ENCODE data around the gene BTG3.

Gene BTG3, protein sequence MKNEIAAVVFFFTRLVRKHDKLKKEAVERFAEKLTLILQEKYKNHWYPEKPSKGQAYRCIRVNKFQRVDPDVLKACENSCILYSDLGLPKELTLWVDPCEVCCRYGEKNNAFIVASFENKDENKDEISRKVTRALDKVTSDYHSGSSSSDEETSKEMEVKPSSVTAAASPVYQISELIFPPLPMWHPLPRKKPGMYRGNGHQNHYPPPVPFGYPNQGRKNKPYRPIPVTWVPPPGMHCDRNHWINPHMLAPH

DNA sequence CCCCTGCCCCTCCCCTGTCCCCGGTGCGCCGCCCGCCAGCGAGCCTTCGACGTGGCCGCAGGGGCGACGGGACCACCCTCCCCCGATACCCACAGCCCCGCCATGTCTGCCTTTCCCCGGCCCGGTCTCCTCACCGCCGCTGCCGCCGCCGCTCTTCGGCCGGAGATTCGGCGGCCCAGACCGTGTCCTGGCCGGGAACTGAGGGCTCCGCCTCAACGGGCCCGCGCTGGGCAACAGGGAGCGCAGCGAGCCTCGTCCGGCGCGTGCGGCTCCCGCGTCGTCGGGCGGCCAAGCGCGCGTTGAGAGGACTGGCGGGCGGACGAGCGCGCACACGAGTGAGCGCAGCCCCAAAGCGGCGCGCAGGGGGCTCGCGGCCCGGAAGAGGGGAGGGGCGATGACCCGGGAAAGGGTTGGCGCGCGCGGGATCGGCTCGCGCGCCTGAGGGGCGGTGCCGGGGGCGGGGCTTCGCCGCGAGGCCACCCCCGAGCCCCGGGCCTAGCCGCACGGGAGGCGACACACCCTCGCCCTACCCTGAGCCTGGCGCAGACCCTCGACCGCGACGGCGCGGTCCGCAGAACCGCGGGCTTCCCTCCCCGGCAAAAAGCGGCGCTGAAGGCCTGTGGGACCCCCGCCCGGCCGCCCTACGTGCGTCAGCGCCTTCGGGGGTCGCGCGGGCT, at the start of gene BTG3:
TSS of gene BTG3 (minus strand) at position 337 of the 677 bp plus-strand sequence. CDS start 3,757 bp downstream, outside the sequence.
- DNase-seq: peak; percentile 73

DNA sequence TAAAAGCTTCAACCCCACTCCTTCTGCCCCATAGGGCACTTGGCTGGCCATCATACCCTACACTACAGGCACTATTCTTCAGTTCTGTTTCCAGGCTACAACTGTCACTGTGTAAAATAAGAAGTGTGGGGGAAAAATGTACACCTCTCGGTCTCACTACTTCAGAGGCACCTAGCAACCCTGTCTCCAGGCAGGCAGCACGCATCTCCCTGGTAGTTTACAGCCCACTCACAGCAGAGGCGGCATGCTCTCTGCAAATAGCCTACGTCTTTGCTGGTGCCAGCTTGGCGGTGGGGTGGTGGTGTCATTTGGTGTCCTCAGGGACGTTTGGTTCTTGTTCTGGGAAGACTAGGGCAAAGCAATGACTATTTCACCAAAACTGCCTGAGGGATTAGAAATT, 48.2 kb upstream of the BTG3 start:
- DNase-seq: no peak

DNA sequence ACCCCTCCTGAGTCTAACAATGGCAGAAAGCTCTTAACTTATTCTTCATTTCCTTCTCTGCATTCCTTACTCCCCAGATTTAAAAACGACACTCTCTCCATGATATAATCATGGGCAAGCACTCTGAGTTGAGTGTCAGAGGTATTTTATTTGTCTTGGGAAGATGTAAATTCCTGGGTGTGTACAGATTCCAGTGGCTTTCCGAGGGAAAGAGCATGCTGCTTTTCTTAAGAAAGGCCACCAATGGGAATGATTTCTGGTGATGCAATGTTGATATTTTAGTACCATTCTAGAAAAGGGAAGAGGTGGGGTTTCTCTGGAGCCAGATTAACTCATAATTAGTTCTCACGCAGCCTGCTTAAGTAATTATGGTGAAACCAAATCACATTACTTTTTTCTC, 47.8 kb upstream of the BTG3 start:
- DNase-seq: no peak

DNA sequence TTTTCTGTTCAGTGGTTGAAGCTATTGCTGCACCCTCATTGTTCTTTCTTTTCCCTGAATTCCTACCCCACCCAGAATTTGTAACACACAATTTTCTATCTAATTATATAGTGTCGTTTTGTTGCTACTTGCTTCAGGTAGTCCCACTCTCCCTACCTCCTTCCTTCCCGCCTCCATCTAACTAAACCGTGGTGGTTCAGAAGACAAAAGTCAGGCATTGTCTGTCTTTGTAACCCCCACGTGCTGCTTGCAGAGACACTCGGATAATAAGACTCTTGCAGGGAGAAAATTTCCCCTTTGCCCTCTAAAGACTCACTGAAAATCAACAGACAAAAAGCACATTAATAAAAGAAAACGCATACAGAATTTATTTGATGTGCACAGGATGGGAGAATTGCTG, 46.2 kb upstream of the BTG3 start:
- DNase-seq: no peak

DNA sequence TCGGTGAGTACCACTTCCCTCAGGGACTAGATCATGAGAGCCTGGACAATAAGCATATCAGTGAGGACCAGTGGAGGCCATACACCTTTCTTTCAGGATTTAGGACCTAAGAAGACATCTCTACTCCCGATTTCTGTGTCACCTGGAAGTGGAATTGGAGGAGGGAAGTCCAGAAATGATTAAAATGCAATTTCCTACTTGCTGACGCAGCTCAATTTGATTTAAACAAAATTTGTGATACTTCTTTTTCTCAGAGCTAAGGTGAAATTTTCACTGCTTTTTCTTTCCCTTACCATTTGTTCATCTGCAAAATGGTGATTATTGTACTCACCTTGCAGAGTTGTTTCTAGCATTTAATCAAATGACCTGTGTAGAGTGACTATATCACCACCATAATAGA, 38.8 kb upstream of the BTG3 start:
- DNase-seq: no peak

DNA sequence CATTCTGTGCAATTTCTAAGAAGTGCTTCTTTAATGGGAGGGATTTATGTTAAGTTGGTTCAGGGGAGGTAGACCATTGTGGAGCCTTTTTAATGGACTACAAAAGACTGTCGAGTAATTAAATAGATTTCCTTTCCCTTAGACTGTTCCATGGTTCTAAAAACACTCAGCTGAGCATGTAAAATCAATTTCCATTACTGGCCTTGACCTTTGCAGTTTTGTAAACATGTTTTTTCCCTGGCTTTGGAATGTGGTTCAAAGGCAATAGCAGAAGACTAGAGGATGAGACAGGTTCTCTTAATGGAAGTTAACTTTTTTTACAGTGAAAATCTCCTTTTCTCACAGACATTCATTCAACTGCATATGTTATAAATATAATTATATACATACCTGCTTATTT, 37.6 kb upstream of the BTG3 start:
- DNase-seq: no peak

DNA sequence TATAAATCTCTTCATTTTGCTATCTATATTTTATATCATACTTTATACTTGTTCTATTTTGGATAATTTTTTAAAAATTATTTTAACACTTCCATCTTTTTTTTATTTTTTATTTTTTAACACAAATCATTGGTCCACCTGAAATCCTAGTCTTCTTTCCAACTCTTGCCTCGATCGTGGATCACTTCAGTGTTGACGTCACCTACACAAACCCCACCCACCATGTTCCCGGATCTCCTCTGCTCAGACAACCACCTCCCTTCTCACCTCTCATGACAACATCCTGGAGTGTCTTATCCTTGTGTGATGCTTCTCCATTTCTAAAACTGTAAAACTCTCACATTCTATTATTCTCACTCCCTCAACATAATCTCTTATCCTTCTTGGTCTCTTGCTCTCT, 34.1 kb upstream of the BTG3 start:
- no peak for DNase-seq

DNA sequence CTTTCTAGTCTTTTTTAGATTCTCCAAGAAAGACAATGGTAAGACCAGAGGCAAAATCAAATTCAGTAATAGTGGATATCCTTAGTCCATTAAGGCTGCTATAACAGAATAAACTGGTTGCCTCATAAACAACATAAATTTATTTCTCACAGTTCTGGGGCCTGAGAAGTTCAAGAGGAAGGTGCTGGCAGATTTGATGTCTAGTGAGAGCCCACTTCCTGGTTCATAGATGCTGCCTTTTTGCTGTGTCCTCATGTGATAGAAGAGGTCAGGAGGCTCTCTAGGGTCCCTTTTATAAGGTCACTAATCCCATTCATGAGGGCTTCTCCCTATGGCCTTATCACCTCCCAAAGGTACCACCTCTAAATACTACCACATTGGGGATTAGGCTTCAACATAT, 31.5 kb upstream of the BTG3 start:
- DNase-seq: no peak

DNA sequence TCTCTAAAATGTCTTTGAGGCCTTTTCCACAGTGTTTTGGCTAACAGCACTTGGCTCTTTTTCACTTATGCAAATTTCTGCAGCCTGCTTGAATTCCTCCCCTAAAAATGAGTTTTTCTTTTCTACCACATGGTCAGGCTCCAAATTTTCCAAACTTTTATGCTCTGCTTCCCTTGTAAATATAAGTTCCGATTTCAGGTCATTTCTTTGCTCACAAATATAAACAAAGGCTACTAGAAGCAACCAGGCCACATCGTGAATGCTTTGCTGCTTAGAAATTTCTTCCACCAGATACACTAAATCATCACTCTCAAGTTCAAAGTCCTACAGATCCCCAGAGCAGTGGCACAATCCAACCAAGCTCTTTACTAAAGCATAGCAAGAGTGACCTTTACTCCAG, 28.1 kb upstream of the BTG3 start:
- no peak for DNase-seq

DNA sequence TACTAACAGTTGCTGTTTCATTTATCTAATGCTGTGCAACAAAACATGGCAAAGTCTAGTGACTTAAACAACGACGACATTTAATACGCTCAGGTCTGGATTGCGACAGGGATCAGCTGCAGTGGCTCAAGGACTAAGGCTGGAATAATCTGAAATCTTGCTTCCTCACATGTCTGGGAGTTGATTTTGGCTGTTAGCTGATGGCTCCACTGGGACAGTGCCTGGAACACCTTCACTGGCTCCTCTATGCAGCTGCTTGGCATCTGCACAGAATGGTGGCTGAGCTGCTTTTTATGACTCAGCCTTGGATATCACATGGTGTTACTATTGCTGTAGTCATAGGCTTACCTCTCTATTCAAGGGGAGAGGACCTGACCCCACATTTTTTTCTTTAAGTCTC, 24.0 kb upstream of the BTG3 start:
- DNase-seq: no peak

DNA sequence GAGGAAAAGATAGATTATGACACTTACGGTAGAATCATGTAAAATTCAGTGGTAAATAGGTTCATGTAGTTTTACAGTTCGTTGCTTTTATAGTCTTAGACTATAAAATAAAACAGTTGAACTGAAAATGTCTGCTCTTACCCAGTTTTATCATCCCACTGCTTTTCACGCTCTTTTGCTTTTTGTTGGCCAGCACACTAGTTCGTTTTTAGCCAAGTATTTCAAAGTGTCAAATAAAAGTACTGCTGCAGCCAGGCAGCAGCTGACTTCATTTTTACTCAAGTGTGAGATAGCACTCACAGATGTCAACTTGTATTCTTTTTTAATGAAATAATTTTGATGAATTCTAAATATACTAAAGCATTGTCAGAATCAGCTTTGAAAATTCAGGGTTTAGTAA, 18.5 kb upstream of the BTG3 start:
- no peak for DNase-seq

DNA sequence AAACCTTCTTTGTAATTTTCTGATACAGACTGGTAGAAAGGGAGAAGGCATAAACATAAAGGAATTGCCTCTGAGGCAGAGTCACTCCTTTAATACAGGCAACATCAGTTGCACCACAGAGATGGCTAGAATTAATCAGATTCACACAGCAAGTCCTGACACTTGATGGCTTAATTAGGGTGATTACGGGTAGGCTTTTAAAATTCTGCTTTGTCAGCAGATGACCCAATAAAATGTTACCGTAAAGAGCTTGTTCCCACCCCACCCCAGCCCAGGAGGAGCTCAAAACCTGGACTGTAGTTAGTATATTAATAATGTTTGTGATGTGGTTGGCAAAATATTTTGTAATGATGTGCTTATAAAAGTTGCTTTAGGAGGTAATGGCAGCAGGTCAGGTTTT, 9.3 kb upstream of the BTG3 start:
- DNase-seq: no peak

DNA sequence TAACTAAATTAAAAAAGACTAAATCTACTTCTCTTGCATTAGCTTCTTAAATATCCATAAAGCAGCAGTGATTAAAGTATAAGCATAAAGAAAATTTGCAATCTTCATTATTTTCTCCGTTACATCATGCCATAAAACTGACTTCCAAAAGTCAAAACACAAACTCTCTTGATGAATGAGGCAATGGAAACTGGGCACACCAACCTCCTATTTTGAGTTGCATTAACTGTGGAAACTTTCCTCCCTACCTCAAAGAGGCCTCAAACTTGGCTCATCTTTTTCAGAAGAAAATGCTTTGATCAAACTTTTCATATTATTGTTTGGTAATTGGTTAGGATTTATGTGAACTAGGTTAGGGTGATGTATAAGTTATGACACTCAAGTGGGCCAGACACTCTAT, 4.1 kb upstream of the BTG3 start:
- DNase-seq: no peak

DNA sequence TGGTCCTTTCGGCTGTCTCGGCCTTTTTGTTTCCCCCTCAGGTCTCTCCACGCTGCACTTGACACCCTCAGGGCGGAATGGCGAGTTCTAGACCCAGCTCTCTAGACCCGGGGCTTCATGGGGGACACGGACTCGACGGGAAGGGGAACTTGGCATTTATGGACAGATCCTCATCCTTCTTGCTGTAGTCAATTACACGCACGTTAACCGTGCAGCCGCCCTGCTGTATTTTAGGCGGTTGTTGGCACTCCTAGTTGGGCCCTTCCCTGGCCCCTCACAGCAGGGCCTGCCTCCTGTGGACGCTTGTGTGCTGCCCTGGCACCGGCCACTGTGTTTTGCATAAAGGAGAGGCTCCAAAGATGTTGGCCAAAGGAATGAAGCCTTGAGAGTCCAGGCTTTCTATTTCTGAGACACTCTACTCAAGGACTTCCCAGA, 558 bp upstream of the BTG3 start:
- no peak for DNase-seq

DNA sequence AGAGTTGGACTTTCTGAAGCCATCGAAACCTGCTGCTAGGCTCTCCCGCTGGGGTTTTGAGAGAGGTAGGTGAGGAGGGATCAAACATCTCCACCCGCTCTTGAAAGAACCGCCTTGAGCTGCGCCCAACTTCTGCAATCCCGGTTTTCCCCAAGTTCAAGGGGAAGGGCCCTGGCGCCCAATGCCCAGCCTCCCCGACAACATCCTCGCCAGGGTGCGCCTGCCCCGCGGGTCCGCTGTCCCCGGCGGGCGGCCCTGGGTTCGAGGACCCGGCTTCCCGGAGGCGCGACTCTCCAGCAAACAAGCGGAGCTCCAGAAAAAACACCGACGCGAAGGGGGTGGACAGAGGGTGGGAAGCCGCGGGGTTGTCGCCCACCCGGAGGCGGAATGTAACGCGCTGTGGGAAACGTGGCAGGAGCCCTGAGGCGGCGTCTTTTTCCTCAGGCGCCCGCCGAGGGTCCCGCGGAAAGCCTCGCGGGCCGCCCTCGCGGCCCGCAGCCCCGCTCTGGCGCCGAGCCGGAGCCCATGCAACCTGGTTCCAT, 607 bp downstream of the BTG3 start:
- peak; percentile 48 for DNase-seq

DNA sequence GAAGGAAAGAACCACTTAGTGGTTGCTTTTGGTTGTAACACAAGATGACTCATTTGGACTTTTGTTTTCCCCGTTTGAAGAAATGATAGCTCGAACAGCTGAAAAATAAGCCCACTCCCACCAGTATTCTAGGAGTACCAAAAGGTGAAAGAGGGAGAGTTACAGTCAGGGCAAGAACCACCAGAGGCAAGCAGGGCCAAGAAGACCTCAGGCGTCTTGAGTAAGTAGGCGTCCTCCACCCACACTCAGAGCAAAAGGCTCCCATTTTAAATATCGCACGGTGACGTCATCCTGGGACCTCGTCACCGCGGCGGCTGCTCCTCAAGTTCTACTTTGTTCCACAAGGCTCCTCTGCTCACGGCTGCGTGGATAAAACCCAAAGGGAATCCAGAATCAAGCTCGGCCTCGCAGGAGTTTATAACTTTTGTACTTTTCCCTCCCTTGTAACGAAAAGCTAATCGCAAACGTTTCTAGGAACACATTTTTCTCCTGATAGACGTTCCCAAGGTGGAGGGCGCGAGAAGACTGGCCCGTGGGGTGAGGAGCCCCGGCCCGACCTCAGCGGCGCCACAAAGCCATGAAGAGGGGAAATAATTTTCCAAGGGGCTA, 1.2 kb downstream of the BTG3 start:
- DNase-seq: peak; percentile 79

DNA sequence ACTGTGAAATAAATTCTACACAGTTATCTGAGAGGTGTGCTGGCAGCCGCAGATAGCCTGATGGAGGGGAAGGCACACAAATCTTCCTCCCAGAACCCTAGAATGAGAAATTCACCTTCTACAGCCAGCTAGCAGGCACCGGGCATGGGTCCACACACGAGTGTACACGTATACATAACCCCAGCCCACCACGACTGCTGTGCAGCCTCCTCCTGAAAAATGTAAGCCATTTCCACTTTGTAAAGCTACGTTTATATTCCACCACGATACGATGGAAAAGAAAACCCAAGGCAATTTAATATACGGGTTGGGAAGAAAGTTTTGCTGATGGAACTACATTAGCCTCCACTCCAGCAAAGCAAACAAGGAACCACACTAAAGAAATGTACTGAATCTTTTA, 1.8 kb downstream of the BTG3 start:
- peak; percentile 36 for DNase-seq

DNA sequence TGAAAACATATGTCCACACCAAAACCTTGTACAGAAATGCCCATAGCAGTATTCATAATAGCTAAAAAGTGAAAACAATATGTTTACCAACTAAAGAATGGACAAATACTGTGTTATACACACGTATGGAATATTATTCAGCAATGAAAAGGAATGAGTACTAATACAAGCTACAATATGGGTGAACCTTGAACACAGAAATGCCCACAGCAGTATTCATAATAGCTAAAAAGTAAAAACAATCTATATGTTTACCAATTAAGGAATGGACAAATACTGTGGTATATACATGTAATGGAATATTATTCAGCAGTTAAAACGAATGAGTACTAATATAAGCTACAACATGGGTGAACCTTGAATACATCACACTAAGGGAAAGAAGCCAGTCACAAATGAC, 3.0 kb downstream of the BTG3 start:
- no peak for DNase-seq

DNA sequence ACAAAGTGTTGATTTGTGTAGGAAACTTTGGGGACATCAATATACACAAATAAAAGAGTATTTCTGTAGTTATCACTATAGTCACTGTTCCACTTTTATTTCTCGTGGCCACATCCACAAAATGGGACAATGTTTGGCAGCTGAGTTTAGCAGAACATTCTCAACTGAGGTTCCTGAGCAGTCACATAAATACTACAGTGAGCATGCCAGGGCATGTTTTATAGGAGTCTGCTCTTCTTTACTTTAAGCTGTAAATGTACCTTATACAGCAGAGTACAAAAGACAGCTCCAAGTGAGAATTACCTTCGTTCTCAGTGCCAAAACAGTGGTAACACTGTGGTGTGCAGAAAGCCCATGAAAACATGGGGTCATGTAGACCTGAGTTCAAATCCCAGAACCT, 5.0 kb downstream of the BTG3 start:
- DNase-seq: peak; percentile 14

DNA sequence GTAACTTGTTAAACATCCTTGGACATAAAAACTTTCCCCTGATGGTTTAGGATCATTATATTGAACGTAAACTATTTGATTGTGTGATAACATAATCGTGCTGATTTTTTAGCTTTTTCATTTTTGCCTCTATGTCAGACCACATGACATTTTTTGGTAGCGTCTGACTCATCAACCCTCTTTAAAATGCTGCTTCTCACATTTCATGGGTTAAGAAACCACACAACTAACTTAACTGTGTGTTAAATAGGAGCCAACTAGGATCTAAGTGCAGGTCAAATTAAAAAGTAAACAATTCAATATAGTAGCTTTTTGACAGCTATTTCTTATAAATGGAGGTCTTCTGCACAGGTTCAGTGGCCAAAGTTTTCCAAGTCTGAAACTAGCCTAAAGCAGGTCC, 9.8 kb downstream of the BTG3 start:
- DNase-seq: no peak

DNA sequence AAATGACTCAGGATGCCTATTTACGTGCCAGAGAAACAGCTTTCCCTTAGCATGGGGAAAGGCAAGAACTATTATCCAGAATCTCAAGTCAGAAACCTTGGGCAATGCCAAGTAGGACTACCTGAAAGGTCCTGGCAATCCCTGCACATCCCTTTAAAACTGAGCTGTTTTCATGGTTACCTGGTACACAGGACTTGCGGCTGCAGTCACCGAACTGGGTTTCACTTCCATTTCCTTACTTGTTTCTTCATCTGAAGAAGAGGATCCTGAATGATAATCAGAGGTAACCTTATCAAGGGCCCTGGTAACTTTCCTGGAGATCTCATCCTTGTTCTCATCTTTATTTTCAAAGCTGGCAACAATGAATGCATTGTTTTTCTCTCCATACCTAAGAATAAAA, 14.3 kb downstream of the BTG3 start:
- DNase-seq: no peak

DNA sequence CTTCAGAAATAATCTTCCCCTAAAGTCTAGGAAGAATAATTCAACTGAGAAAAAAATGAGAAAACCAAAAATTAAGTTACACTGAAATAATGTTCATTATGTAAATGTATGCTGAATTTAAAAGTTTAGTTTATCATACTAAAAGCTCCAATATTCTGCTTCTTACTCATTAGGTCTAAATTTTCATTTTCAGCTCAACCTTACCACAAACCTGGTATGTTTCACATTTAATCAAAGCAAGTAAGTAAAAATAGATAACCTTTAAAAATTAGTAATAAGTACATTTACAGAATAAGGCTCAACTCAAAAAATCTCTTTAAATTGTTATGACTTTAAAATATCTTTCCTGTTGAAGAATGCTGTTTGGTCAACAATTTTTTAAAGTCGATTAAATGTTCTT, 15.0 kb downstream of the BTG3 start:
- no peak for DNase-seq

DNA sequence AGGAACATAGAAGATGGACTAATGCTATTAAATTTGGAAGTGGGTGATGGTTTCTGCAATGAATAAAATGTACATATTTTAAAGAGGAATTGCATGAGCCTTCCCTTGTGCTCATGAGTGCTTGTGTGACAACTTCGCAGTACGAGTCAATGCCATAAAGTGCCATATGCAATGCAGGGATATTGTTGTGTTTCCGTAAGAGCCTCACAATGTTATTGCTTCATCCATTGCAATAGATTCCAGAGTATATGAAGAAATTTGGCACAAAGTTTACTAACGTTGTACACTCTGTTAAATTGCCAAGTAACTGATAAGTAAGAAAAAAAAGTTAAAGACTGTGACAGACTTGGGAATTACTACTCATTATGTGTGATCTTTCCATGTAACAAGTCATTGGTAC, 22.3 kb downstream of the BTG3 start:
- DNase-seq: no peak

DNA sequence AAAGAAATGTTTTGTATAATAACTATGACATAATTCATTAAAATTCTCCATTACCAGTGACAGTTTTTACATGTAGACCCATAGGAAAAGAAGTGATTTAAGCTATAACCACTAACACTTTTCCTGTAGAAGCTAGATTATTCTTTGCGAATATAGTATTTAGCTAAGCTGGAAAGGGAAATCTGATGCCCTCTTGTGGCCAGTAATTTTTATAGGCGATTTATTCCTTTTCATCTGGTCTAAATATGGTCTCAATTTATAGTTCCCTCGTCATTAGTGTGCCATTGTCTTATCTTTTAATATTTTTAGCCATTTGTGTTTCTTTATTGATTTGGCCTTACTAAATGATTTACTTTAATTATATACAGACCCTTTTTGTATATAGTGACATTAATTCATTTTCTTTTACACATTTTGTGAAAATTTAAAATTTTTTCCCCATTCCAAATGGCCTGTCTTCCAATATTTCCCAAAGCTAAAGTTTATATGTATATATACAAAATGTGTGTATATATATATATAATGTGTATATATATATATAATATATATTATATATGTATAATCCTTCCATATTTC, 26.7 kb downstream of the BTG3 start:
- DNase-seq: peak; percentile 67

All from NCI-H1105 treated with DMSO at 0.1 percent for 48 hours (cell line).